Karpas-422 (cell line): ENCODE data around the gene CD37. TPM values are rescaled to one million over a fixed set of nuclear protein-coding genes. Genes with fewer than 3 reads are reported as not detected.

Experiments used
- DNase-seq: peaks from one replicate; pipeline ENCODE4 v3.0.0-alpha.2; 2015
- H2AFZ ChIP-seq: fragments of 200-600 bp; sonication (generic); 2 replicates; pipeline ENCODE4 v1.6.1; 2014; ENCODE audit warnings: antibody characterized with exemption, low read length, mixed read lengths
- H3K27ac ChIP-seq: fragments of 200-600 bp; sonication (generic); 2 replicates; pipeline ENCODE4 v1.5.1; 2014; ENCODE audit warnings: mild to moderate bottlenecking, low read length, moderate library complexity
- H3K27me3 ChIP-seq: fragments of 200-600 bp; sonication (generic); 2 replicates; pipeline ENCODE4 v1.6.1; 2014; ENCODE audit warnings: low read length, mixed read lengths
- H3K36me3 ChIP-seq: fragments of 200-600 bp; sonication (generic); 2 replicates; pipeline ENCODE4 v1.6.1; 2014; ENCODE audit warnings: low read length, mixed read lengths; ENCODE audit not compliant: insufficient read depth
- H3K4me1 ChIP-seq: fragments of 200-600 bp; sonication (generic); 2 replicates; pipeline ENCODE4 v1.6.1; 2014; ENCODE audit warnings: mild to moderate bottlenecking, low read length, mixed read lengths
- H3K4me2 ChIP-seq: fragments of 200-600 bp; sonication (generic); 2 replicates; pipeline ENCODE4 v1.6.1; 2014; ENCODE audit warnings: low read length, low read depth, mild to moderate bottlenecking; ENCODE audit not compliant: poor library complexity, severe bottlenecking
- H3K4me3 ChIP-seq: fragments of 200-600 bp; sonication (generic); 2 replicates; pipeline ENCODE4 v1.5.1; 2014; ENCODE audit warnings: mild to moderate bottlenecking, antibody characterized with exemption, low read length, mixed read lengths
- H3K79me2 ChIP-seq: fragments of 200-600 bp; sonication (generic); 2 replicates; pipeline ENCODE4 v1.6.1; 2014; ENCODE audit warnings: mild to moderate bottlenecking, low read length, mixed read lengths
- H3K9ac ChIP-seq: fragments of 200-600 bp; sonication (generic); 2 replicates; pipeline ENCODE4 v1.6.0; 2014; ENCODE audit warnings: low read length
- H3K9me2 ChIP-seq: fragments of 200-600 bp; sonication (generic), shearing (Covaris generic); replicated peaks from 2 replicates; pipeline ENCODE4 v1.6.0; 2014; ENCODE audit warnings: mild to moderate bottlenecking, low read length, moderate library complexity; ENCODE audit not compliant: insufficient read depth
- H3K9me3 ChIP-seq: fragments of 300-700, 200-600 bp; sonication (generic); 2 replicates; pipeline ENCODE4 v1.6.1; 2014; ENCODE audit warnings: low read length, mixed read lengths
- H4K20me1 ChIP-seq: fragments of 200-600 bp; sonication (generic); 2 replicates; pipeline ENCODE4 v1.6.1; 2014; ENCODE audit warnings: mild to moderate bottlenecking, antibody characterized with exemption, low read length, low read depth; ENCODE audit not compliant: insufficient read depth
- total RNA-seq: library from RNA; depleted of rRNA; stranded (reverse); fragments of >200 nt; shearing (Covaris generic); gene quantifications from 2 replicates; pipeline ENCODE4 v1.2.3, GENCODE V29; 2014; ENCODE audit warnings: low replicate concordance

The CD37 gene
- total RNA-seq, 1 experiment from 2014 or later: 1,210 TPM

DNA sequence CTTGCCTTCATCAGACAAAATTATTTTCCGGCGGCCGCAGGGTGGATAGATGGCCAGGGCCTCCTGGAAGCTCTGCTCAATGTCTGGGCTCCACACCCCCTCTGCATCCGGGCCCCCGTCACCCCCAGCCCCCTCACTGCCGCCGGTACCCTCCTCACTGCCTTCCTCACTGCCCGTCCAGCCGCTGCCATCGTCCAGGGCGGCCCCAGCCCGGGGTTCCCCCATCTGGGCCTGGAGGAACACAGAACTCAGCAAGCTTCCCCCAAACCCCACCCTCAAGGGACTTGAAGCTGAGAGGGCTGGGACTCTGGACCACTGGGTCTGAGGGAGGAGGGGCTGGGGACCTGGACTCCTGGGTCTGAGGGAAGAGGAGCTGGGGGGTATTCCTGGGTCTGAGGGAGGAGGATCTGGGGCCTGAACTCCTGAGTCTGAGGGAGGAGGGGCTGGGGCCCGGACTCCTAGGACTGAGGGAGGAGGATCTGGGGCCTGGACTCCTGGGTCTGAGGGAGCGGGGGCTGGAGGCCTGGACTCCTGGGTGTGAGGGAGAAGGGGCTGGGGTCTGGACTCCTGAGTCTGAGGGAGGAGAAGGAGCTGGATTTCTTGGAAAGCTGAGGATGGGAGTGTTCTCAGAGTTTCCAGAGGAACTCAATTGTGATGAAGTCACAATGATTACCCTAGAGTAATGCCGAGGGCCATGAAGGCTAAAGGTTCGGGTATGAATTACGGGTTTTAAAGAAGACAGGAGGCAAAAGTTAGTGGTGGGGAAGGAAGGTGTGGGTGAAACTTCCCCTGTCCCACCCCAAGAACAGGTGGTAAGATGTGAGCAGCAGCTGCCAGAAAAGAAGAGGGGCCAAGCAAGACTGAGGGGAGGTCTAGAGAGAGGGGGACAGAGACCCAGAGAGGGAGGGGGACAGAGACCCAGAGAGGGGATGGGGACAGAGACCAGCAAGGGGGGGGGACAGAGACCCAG, 24.9 kb downstream of the CD37 start:
- H3K27ac ChIP-seq: no peak overlapping the region

DNA sequence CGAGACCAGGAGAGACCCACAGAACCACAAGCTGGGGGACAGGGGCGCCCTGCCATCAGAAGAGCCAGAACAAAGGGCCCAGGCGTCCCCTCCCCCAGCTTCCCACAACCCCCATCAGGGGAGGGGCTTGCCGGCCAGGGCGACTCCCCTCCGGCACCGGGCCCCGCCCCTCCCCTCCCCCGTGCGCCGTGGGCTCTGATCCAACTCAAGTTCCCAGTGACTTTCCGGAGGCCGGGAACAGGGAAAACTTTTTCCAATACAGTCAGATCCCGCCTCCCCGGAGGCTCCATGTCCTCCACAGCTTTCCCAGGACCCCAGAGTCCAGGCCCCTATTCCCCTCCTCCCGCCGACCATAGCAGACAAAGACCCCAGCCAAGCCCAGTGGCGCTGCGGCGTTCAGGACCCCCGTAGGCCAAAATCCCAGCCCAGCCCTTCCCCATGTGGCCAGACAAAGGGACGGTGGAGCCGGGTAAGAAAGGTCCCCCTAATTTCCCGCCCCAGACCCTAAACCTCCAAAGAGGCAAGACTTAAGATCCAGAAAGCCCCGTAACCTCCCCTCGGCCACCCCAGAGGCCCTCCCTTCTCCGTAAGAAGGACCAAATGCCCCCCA, 26.3 kb downstream of the CD37 start:
- Histone ChIP-seq H3K4me1 (peaks cover 41% of the 10 kb centered on the region), H4K20me1 (no peaks in the 10 kb centered on the region), H3K4me3 (peak overlapping the region; percentile 44), H3K27ac (no peak overlapping the region), H3K79me2 (no peaks in the 10 kb centered on the region), H2AFZ (peak overlapping the region; percentile 45; the same call in 1 of the 2 replicates), H3K27me3 (no peaks in the 10 kb centered on the region), H3K9ac (peak overlapping the region; percentile 49), H3K9me3 (no peaks in the 10 kb centered on the region), H3K4me2 (peak overlapping the region; percentile 65), H3K9me2 (no peaks in the 10 kb centered on the region), H3K36me3 (no peaks in the 10 kb centered on the region)
- peak; percentile 74 for DNase-seq

More for the DNA sequence above, 24.9 kb downstream of the CD37 start:
- no peak overlapping the region for H3K4me3 ChIP-seq
- DNase-seq: no peak
- H3K27me3 ChIP-seq: no peaks in the 10 kb centered on the region
- H3K4me2 ChIP-seq: no peak overlapping the region
- H3K4me1 ChIP-seq: peaks cover 52% of the 10 kb centered on the region
- H4K20me1 ChIP-seq: no peaks in the 10 kb centered on the region
- no peaks in the 10 kb centered on the region for H3K36me3 ChIP-seq
- no peaks in the 10 kb centered on the region for H3K9me3 ChIP-seq
- peak overlapping the region; percentile 17; the same call in 1 of the 2 replicates for H3K9ac ChIP-seq
- H3K79me2 ChIP-seq: no peaks in the 10 kb centered on the region
- no peaks in the 10 kb centered on the region for H3K9me2 ChIP-seq
- H2AFZ ChIP-seq: no peak overlapping the region

DNA sequence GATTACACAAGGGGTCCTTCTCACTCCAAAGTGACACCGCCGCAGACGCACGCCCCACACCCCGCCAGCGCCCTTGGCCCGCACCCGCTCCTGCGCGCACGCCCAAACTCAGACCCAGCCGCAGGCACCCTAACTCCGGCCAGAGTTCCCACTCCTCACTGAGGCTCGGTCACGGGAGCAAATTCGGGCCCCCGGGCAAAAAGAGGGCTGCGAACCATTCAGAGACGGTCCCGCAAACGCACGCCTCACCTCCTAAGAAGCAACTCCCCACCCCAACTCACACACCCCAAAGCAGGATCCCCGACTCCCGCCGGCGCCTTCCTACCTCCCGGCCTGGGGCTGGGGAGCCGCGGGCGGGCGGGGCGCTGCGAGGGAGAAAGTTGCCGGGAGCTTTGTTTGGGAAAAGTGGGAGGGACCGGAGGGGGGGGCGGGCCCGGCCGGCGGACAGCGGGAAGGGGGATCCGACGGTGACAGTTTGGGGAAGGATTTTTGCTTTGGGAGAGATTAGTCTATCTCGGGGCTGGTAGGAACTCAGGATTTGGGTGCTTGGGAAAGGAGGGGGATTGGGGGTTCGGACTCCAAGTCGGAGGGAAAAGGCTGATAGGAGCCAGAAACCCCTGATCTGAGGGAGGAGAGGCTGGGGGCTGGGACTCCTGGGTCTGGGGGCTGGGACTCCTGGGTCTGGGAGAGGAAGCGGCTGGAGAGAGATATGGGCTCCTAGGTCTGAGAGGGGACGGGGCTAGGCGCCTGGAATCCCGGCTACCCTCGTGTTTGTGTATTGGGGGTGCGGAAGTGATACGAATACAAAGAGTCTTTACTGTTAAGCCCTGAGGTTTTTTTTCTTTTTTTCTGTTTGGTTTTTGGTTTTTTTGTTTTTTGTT, 27.1 kb downstream of the CD37 start, which contains the start of gene TEAD2:
TEAD2 (minus strand) TSS at position 369 of the 881 bp plus-strand sequence. CDS start 2,341 bp downstream, outside the sequence.
- H3K4me3 ChIP-seq: peak within 1 kb of the TSS; percentile 44

DNA sequence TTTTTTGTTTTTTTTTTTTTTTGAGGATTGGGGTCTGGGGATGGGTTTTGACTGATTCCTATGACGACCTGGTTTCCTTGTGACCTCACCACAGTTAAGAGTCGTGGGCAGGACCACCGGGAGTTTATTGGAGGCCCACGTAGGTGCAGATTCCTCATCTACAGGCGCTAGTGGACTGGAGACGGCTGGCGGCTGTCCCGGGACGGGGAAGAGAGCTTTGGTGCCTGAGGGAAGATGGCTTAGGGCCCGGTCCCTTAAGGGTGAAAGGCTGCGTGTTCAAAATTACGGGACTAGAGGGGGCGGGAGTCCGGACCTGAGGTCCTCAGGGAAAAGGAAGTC, 27.7 kb downstream of the CD37 start:
- no peak overlapping the region for H3K27ac ChIP-seq
- H3K9me3 ChIP-seq: no peaks in the 10 kb centered on the region
- no peaks in the 10 kb centered on the region for H3K79me2 ChIP-seq
- DNase-seq: no peak
- no peaks in the 10 kb centered on the region for H3K27me3 ChIP-seq
- peak overlapping the region; percentile 65 for H3K4me2 ChIP-seq
- H3K4me3 ChIP-seq: no peak overlapping the region
- peaks cover 30% of the 10 kb centered on the region for H3K4me1 ChIP-seq
- no peaks in the 10 kb centered on the region for H4K20me1 ChIP-seq
- no peak overlapping the region for H2AFZ ChIP-seq
- no peak overlapping the region for H3K9ac ChIP-seq
- no peaks in the 10 kb centered on the region for H3K36me3 ChIP-seq
- no peaks in the 10 kb centered on the region for H3K9me2 ChIP-seq

More for the DNA sequence above, 27.1 kb downstream of the CD37 start, which contains the start of gene TEAD2:
- H3K27ac ChIP-seq: no peak within 1 kb of the TSS
- H3K9me3 ChIP-seq: no peaks in the 10 kb centered on the region
- H3K27me3 ChIP-seq: no peaks in the 10 kb centered on the region
- H3K36me3 ChIP-seq: no peaks in the 10 kb centered on the region
- peaks cover 34% of the 10 kb centered on the region for H3K4me1 ChIP-seq
- peak within 1 kb of the TSS; percentile 45; the same call in 1 of the 2 replicates for H2AFZ ChIP-seq
- H4K20me1 ChIP-seq: no peaks in the 10 kb centered on the region
- peak within 1 kb of the TSS; percentile 49 for H3K9ac ChIP-seq
- peak within 1 kb of the TSS; percentile 65 for H3K4me2 ChIP-seq
- H3K9me2 ChIP-seq: no peaks in the 10 kb centered on the region
- peak; percentile 73 for DNase-seq
- H3K79me2 ChIP-seq: no peaks in the 10 kb centered on the region

DNA sequence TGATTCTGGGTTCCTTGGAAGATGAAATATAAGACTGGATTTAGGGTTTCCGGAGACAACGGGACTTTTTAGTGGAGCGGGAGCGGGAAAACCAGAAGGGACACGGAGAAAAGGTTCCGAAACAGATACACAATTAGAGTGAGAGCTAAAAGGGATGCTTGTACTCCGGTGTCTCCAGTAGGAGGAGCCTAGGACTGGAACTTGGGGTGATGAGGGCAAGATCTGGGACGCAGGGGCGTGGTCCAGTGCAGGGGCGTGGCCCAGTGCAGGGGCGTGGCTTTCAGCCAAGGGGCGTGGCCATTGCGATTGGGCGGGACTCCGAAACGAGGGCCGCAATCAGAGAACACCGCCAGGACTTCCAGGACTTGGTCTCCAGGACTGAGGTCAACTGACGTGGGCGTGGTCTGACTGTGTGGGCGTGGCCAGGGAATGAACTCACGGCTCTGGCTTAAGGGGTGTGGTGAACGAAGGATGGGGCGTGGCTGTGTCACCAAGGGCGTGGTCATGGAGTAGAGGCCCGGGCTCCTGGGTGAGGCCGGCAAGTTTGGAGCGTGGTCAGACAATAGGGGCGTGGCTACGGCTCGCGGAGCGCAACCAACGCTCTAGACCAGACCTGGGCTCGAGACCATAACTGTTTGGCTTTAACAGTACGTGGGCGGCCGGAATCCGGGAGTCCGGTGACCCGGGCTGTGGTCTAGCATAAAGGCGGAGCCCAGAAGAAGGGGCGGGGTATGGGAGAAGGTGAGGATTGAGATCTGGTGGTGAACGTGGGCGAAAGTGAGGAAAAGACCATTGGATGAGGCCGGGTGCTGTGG, 28.3 kb downstream of the CD37 start, which contains the start of gene DKKL1:
DKKL1 (plus strand) TSS at position 610 of the 815 bp plus-strand sequence; CDS start at position 732, 122 bp downstream.
- Histone ChIP-seq H3K4me1 (peaks cover 30% of the 10 kb centered on the region), H3K9ac (no peak within 1 kb of the TSS)

DNA sequence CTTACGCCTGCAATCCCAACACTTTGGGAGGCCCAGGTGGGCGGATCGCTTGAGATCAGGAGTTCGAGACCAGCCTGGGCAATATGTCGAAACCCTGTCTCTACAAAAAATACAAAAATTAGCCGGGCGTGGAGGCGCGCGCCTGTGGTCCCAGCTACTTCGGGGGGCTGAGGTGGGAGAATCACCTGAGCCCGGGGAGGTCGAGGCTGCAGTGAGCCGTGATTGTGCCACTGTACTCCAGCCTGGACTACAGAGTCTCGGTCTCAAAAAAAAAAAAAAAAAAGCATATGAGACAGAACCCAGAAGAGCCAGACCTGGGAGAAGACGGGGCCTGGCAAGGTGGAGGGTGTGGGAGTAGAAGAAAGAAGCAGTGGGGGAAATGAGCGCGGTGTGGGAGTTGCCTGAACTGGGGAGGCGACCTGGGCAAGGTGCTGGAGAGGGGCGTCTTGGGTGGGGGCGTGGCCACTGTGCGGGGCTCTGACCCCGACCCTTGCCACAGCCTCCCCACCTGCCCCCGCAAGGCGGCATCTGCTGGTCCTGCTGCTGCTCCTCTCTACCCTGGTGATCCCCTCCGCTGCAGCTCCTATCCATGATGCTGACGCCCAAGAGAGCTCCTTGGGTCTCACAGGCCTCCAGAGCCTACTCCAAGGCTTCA, 29.0 kb downstream of the CD37 start:
- no peak overlapping the region for H3K4me3 ChIP-seq
- H3K27ac ChIP-seq: no peak overlapping the region
- no peaks in the 10 kb centered on the region for H3K27me3 ChIP-seq
- H3K4me1 ChIP-seq: peaks cover 30% of the 10 kb centered on the region
- H3K9me2 ChIP-seq: no peaks in the 10 kb centered on the region
- H3K9ac ChIP-seq: no peak overlapping the region
- H2AFZ ChIP-seq: no peak overlapping the region
- no peak for DNase-seq
- peaks cover 2% of the 10 kb centered on the region; the same call in 1 of the 2 replicates for H3K36me3 ChIP-seq
- no peak overlapping the region for H3K4me2 ChIP-seq
- no peaks in the 10 kb centered on the region for H4K20me1 ChIP-seq
- H3K79me2 ChIP-seq: no peaks in the 10 kb centered on the region
- peaks cover 6% of the 10 kb centered on the region for H3K9me3 ChIP-seq

More for the DNA sequence above, 28.3 kb downstream of the CD37 start, which contains the start of gene DKKL1:
- Histone ChIP-seq H3K27me3 (no peaks in the 10 kb centered on the region), H4K20me1 (no peaks in the 10 kb centered on the region), H3K4me3 (no peak within 1 kb of the TSS), H3K27ac (no peak within 1 kb of the TSS), H3K9me2 (no peaks in the 10 kb centered on the region), H3K79me2 (no peaks in the 10 kb centered on the region), H3K4me2 (peak within 1 kb of the TSS; percentile 65), H3K36me3 (no peaks in the 10 kb centered on the region), H3K9me3 (no peaks in the 10 kb centered on the region), H2AFZ (no peak within 1 kb of the TSS)
- DNase-seq: peak; percentile 98

DNA sequence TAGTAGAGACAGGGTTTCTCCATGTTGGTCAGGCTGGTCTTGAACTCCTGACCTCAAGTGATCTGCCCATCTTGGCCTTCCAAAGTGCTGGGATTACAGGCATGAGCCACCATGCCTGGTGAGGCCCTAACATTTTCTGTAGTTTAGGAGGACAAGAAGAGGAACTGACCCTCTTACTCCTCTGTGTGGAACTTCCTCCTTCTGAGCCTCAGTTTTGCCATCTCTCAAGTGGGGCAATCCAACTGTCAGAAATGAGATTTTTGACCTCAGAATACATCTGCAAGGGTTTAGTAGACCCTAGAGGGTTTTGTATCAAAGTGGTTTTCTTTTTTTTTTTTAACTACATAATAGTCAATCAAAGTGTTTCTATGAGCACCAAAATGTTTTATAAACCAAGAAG, 30.9 kb downstream of the CD37 start:
- Histone ChIP-seq H3K79me2 (no peaks in the 10 kb centered on the region), H3K27me3 (peaks cover 5% of the 10 kb centered on the region; the same call in 1 of the 2 replicates), H3K4me3 (no peak overlapping the region), H3K4me2 (no peak overlapping the region), H3K27ac (no peak overlapping the region), H4K20me1 (no peaks in the 10 kb centered on the region), H3K9me2 (no peaks in the 10 kb centered on the region), H3K4me1 (peaks cover 24% of the 10 kb centered on the region), H3K9ac (no peak overlapping the region), H3K9me3 (peaks cover 18% of the 10 kb centered on the region), H3K36me3 (peaks cover 9% of the 10 kb centered on the region; the same call in 1 of the 2 replicates), H2AFZ (no peak overlapping the region)
- DNase-seq: no peak
